CD4-positive, alpha-beta T cell treated with Interleukin-1 beta for 1 hour (primary cell): ENCODE results near the gene CEACAM7.
A peak's percentile ranks its signal among the peaks of the same experiment; 100 is the strongest.

ENCODE experiments used
- DNase-seq, 2 donors: peaks; one replicate each; pipeline ENCODE4 v3.0.0-alpha.2; 2020 to 2022

CEACAM7 gene

DNA sequence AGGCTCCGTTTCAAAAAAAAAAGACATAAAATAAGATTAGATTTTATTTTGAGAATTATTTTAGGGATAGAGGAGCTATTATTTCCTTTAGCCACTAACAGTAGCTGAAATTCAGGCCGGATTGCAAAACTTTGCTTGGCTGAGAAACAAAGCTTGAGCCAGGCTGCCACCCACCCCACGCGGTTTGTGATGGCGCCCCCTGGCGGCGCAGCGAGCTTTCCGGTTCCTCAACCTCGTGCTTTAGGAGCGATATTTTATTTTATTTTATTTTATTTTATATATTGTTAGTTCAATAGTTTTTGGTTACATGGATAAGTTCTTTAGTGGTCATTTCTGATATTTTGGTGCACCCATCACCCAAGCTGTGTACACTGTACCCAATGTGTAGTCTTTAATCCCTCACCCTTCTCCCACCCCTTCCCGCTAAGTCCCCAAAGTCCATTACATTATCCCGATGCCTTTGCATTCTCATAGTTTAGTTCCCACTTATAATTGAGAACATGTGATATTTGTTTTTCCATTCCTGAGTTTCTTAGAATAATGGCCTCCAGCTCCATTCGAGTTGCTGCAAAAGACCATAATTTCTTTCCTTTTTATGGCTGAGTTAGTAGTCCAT is 41.4 kb downstream of the CEACAM7 start:
- DNase-seq: peak; percentile 13 to 17

DNA sequence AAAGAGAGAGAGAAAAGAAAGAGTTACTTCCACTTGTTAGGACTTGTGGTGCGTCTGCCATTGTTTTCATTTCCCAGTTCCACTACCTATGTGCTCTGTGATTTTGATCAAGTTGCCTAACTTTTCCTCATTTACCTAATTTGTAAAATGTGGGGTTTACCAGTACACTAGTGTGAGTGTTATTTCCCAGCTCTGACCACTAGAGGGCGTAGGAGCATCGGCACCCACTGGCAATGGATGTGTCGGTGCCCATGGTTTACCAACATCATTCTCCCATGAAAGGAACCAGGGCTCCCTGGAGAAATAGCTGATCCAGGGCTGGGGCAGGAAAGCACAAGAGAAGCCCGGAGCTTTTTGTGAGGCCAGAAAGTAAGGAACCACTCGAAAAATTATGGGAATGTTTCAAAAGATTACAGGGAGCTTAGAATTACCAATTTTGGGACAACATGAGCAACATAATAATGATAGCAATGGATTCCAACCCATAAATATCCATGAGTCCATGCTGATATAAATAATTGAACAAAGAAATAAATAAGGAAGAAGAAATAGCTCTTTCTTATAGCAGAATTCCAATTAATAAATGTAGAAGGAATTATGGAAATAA is 46.1 kb downstream of the CEACAM7 start:
- peak; percentile 64 to 71 for DNase-seq

DNA sequence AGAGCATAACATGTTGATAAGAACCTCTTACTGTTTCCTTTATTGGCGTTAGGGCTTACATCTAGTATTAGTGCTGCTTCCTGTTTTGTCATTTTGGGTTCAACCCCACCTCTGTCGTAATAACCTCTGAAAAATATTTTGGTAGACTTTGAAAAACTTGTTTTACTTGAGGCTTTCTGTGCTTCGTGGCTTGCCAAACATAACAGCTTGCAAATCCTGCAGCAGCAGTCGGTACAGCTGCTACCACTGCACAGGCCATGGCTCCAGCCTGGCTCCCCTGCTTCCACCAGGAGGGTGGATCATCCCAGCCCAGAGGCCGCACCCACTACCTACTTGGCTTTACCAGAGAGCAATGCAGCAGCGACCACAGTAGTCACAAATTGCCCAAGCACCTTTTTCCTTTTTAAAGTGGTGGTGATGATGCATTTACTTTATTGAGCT is 49.4 kb downstream of the CEACAM7 start:
- peak; percentile 13 to 33 for DNase-seq

DNA sequence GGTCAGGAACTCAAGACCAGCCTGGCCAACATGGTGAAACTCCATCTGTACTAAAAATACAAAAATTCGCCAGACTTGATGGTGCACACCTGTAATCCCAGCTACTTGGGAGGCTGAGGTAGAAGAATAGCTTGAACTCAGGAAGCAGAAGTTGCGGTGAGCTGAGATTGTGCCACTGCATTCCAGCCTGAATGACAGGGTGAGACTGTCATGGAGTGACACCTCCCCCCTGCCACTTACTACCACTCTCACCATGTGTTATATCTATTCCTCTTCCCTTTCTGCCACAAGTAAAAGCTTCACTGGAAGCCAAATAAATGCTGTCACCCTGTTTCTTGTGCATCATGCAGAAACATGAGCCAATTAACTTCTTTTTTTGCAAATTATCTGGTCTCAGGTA is 50.6 kb downstream of the CEACAM7 start:
- DNase-seq: peak in 1 of 2 donors; percentile 36

DNA sequence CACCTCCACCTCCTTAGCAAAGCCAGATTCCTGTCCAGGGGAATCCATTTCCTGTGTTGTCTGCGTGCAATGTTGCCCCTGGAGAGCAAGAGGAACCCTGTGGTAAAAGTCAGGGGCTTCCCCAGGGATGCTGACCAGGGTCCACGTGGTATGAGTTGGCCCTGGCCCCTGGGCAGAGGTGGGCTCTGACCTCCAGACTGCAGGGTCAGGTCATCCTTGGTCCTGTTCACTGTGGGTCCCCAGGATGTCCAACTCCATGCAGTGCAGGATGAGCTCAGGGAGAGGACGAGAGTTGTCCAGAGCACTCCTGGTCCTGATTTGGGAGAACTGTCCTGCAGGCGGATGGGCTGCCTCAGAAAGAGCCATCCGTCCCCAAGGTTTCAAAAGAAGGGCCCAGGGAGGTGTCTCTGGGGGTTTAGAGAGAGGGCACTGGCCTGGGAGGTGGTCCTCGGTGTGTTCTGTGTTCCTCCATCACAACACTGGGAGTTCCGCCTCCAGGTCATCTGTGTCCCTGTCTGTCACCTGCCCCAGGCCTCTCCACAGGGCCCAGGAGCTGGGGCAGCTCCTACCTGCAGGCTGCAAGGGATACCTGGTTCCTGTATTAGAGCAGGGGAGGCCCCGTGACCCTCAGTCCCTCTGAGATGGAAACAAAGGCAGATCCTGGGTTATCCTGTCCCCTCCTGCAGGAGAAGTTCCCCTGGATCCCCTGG is 59.9 kb downstream of the CEACAM7 start:
- no peak for DNase-seq

DNA sequence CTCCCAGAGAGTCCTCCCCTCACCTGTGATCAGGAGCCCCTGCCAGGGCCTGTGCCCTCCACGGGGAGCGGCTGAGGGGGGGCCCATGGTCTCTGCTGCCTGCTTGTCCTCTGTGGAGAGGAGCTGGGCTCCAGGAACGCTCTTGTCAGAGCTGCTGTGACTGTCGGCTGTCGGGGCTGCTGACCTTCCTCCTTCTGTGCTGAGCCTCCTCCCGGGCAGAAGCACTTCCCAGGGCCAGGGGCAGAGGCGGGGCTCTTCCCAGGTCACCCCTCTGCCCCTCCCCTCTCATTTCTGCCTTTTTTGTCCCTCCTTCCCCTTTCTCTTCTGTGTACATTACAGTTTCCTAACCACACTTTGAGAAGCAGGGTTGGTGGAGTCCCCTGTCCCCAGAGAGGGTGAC is 61.2 kb downstream of the CEACAM7 start, which contains the start of gene CEACAM4:
Gene CEACAM4, minus strand, starts transcription at position 198 of the 400 bp plus-strand sequence. Its CDS starts 111 bp downstream, at position 87.
- DNase-seq: peak in 1 of 2 donors; percentile 60

DNA sequence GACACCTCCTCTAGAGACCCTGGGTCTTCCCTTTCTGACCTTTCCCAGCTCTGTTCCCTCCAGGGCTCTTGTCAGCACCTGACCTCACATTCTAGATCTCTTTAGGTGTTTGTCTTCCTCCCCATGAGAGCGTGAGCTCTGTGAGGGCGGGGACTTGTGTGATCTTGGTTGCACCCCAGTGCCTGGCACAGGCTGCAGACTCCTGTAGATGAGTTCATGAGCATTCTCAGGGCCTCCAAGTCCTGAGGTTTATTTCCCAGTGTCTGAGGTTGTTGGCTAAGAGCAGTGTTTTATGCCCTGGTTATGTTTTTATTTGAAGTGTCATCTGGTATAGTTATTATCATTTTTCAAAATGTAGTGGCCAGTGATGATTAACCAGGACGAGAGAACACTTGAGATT is 61.8 kb downstream of the CEACAM7 start:
- no peak for DNase-seq

DNA sequence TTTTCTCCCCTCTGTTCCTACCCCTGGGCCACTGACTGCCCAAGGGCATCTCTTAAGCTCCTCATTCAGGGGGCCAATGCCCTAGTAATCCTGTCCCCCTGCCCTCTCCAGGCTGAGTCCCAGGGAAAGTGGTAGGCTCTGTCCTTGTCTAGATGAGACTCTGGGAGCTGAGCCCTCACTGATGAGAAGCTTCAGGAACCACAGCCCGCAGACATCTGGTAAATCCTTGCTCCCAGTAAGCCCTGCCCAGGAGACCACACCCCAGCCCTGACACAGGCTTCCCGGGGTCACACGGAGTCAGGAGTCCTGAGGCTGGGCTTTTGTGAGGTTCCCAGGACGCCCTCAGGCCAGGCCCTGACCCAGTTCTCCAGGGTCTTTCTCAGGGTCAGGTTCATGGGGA is 63.1 kb downstream of the CEACAM7 start:
- DNase-seq: no peak

DNA sequence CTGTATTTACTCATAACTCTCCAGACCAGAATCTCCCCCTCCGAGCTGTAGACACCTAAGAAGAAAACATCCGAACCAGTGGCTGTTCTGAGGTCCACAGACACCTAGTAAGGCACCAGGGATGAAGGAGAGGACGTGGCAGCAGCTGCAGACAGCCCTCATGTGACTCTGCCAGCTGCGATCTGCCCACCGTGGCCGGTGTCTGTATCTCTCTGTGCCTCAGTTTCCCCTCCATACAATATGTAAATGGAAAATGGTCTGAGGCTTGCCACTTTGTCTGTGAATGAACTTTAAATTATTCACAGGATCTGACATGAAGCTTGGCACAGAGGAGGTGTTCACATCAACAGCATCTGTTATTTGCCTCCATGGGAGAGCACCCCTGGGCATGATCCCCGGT is 63.6 kb downstream of the CEACAM7 start:
- no peak for DNase-seq

DNA sequence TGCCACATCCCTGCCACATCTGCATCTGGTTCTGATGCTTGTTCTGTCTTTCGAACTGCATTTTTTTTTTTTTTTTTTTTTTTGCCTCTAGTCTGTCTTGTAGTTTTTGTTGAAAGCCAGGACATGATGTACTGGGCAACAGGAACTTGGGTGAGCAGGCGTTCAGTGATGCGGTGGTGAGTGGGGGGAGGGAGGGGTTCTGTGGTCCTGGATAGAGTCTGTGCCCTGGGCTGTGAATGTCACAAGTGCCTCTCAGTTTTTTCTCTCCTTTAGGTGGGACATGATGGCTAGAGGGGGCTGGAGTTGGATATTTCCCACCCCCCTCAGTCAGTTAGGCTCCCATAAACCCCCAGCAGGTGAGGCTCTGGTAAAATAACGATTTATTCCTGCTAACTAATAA is 64.7 kb downstream of the CEACAM7 start:
- DNase-seq: no peak
